Testis (tissue), 3 donors: ENCODE results near the gene MXRA8. TPM values are rescaled to one million over a fixed set of nuclear protein-coding genes. Genes with fewer than 3 reads are reported as not detected.

Experiments
- DNase-seq: peaks from one replicate; pipeline ENCODE4 v3.0.0-alpha.2; 2019
- H3K27ac ChIP-seq, 2 donors: fragments of 200-600 bp; sonication (generic); one replicate each; pipeline ENCODE4 v1.5.1; 2019
- H3K27me3 ChIP-seq: fragments of 200-600 bp; sonication (generic); one replicate; pipeline ENCODE4 v1.5.1; 2019
- H3K36me3 ChIP-seq: fragments of 200-600 bp; sonication (generic); one replicate; pipeline ENCODE4 v1.5.1; 2017; ENCODE audit warnings: low read depth; ENCODE audit errors: missing control alignments
- H3K4me1 ChIP-seq: fragments of 200-600 bp; sonication (generic); one replicate; pipeline ENCODE4 v1.5.1; 2019
- H3K4me3 ChIP-seq, 2 donors: fragments of 200-600 bp; sonication (generic); one replicate each; pipeline ENCODE4 v1.5.1; 2017 to 2019
- H3K9me3 ChIP-seq: fragments of 200-600 bp; sonication (generic); one replicate; pipeline ENCODE4 v1.5.1; 2017
- POLR2A ChIP-seq: fragments of 450-650 bp; IDR thresholded peaks from one replicate; pipeline ENCODE4 v1.6.1; 2017; ENCODE audit warnings: antibody characterized with exemption, mild to moderate bottlenecking, moderate library complexity
- WGBS, 2 donors: methylation state at CpG; one replicate each; pipeline ENCODE4 v1.1.5; 2018; 5-methylcytosine and 5-hydroxymethylcytosine counted together
- intact Hi-C: fragments of 100-400 bp; cut with DNase I; formaldehyde crosslinking; loops from one replicate; pipeline ENCODE4 v1.15.1; 2023; ENCODE audit warnings: low total_unique reads
- microRNA-seq, 2 donors: library from miRNA; unstranded; fragments of <30 nt; microRNA quantifications; one replicate each; pipeline ENCODE4, GENCODE V29; 2016; ENCODE audit warnings: borderline number of aligned reads in 2 of 2, borderline replicate concordance in 1 of 2
- polyA plus RNA-seq: library from polyadenylated mRNA; stranded (reverse); fragments of 350-450 nt; fragmentation: Illumina TruSeq; extraction: RNeasy Lipid Tissue Mini Kit (QIAGEN cat#74804); gene quantifications from one replicate; pipeline ENCODE4 v1.2.3, GENCODE V29; 2014; ENCODE audit warnings: low read depth, low replicate concordance; ENCODE audit not compliant: insufficient read depth
- total RNA-seq, 2 donors: library from RNA; depleted of rRNA; stranded (reverse); fragments of >200 nt; gene quantifications; one replicate each; pipeline ENCODE4 v1.2.3, GENCODE V29; 2016
- TF ChIP-seq, protein P1 (sequence below), 3 experiments: fragments of 450-650 bp in 2 of 3; fragments of 200-600 bp in 1 of 3; sonication (generic) in 1 of 3; IDR thresholded peaks; one replicate each; pipeline ENCODE4 v1.5.1; 2016 to 2019; ENCODE audit warnings: antibody characterized with exemption in 3 of 3, mild to moderate bottlenecking in 2 of 3, moderate library complexity in 1 of 3

Gene MXRA8
- total and polyA plus RNA-seq, 3 donors from 2014 or later: 60.2 to 102 (median 63.3) TPM

- no peak overlapping the region for H3K4me3 ChIP-seq
- TF ChIP-seq, protein P1, sequence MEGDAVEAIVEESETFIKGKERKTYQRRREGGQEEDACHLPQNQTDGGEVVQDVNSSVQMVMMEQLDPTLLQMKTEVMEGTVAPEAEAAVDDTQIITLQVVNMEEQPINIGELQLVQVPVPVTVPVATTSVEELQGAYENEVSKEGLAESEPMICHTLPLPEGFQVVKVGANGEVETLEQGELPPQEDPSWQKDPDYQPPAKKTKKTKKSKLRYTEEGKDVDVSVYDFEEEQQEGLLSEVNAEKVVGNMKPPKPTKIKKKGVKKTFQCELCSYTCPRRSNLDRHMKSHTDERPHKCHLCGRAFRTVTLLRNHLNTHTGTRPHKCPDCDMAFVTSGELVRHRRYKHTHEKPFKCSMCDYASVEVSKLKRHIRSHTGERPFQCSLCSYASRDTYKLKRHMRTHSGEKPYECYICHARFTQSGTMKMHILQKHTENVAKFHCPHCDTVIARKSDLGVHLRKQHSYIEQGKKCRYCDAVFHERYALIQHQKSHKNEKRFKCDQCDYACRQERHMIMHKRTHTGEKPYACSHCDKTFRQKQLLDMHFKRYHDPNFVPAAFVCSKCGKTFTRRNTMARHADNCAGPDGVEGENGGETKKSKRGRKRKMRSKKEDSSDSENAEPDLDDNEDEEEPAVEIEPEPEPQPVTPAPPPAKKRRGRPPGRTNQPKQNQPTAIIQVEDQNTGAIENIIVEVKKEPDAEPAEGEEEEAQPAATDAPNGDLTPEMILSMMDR (IDR thresholded peaks at IDR 0.05): no peak
- TF ChIP-seq POLR2A: no peak
- no peak overlapping the region for H3K27ac ChIP-seq
- H3K36me3 ChIP-seq: no peaks in the 10 kb centered on the region
- 83% methylated on average over 12 of the region's 13 CpGs; no CpG with 5 or more reads in 1 of the 2 donors for WGBS, 2 donors
- DNase-seq: no peak
- intact Hi-C loops: no loop called here
- no peaks in the 10 kb centered on the region for H3K9me3 ChIP-seq
- no peaks in the 10 kb centered on the region for H3K27me3 ChIP-seq
- H3K4me1 ChIP-seq: peaks cover 33% of the 10 kb centered on the region
Observed at GRCh38 chr1:1303736-1304135, 54.6 kb downstream of the MXRA8 start.

- Histone ChIP-seq H3K4me1 (peaks cover 33% of the 10 kb centered on the region), H3K4me3 (no peak overlapping the region), H3K27ac (no peak overlapping the region), H3K36me3 (no peaks in the 10 kb centered on the region), H3K27me3 (no peaks in the 10 kb centered on the region), H3K9me3 (no peaks in the 10 kb centered on the region)
- WGBS, 2 donors: 85 to 92% methylated on average over 2 to 30 of the region's 31 CpGs
- DNase-seq: no peak
- intact Hi-C loops: no loop called here
- TF ChIP-seq POLR2A: no peak
- TF ChIP-seq, protein P1 (IDR thresholded peaks at IDR 0.05): no peak
Observed at GRCh38 chr1:1302951-1303509, 55.3 kb downstream of the MXRA8 start.

Small RNAs within 50 kb of the gene (microRNA-seq; reads per million reads assigned to microRNA genes)
- 0 reads per million in 2 donors for gene MIR6727
- 0 reads per million in 2 donors for gene MIR6808

Other genes with a start within 250 kb of the MXRA8 start
- gene C1orf159, start 242.5 kb downstream of the MXRA8 start, total RNA-seq: 10 to 100 TPM; 50.7 to 68.3 TPM
- gene C1orf159, start 242.5 kb downstream of the MXRA8 start, polyA plus RNA-seq: 40.7 TPM
- gene TTLL10, start 184.7 kb downstream of the MXRA8 start, total RNA-seq: 10 to 100 TPM; 20.4 to 58.0 TPM
- 44.9 TPM for gene TTLL10, start 184.7 kb downstream of the MXRA8 start, polyA plus RNA-seq
- gene TNFRSF18, start 152.0 kb downstream of the MXRA8 start, total RNA-seq: not detected
- gene TNFRSF18, start 152.0 kb downstream of the MXRA8 start, polyA plus RNA-seq: 0.67 TPM
- 1 to 10 TPM in 1 of 2 donors, under 1 TPM in 1; 0.87 to 1.4 TPM for gene TNFRSF4, start 144.4 kb downstream of the MXRA8 start, total RNA-seq
- gene TNFRSF4, start 144.4 kb downstream of the MXRA8 start, polyA plus RNA-seq: 0.80 TPM
- 100 to 1,000 TPM; 146 to 158 TPM for gene SDF4, start 126.6 kb downstream of the MXRA8 start, total RNA-seq
- gene SDF4, start 126.6 kb downstream of the MXRA8 start, polyA plus RNA-seq: 167 TPM
- 10 to 100 TPM; 26.1 to 37.3 TPM for gene B3GALT6, start 126.3 kb downstream of the MXRA8 start, total RNA-seq
- gene B3GALT6, start 126.3 kb downstream of the MXRA8 start, polyA plus RNA-seq: 8.5 TPM
- gene C1QTNF12, start 111.8 kb downstream of the MXRA8 start, total RNA-seq: 1 to 10 TPM; 4.7 to 7.7 TPM
- gene C1QTNF12, start 111.8 kb downstream of the MXRA8 start, polyA plus RNA-seq: 2.7 TPM
- gene UBE2J2, start 84.7 kb downstream of the MXRA8 start, total RNA-seq: 100 to 1,000 TPM; 133 to 139 TPM
- 203 TPM for gene UBE2J2, start 84.7 kb downstream of the MXRA8 start, polyA plus RNA-seq
- 10 to 100 TPM; 49.9 to 58.7 TPM for gene SCNN1D, start 78.1 kb downstream of the MXRA8 start, total RNA-seq
- 21.0 TPM for gene SCNN1D, start 78.1 kb downstream of the MXRA8 start, polyA plus RNA-seq
- gene ACAP3, start 50.6 kb downstream of the MXRA8 start, total RNA-seq: 10 to 100 TPM; 53.0 to 62.7 TPM
- gene ACAP3, start 50.6 kb downstream of the MXRA8 start, polyA plus RNA-seq: 16.8 TPM
- 10 to 100 TPM; 35.4 to 39.0 TPM for gene PUSL1, start 50.0 kb downstream of the MXRA8 start, total RNA-seq
- gene PUSL1, start 50.0 kb downstream of the MXRA8 start, polyA plus RNA-seq: 12.4 TPM
- 100 to 1,000 TPM; 220 to 232 TPM for gene INTS11, start 33.9 kb downstream of the MXRA8 start, total RNA-seq
- gene INTS11, start 33.9 kb downstream of the MXRA8 start, polyA plus RNA-seq: 213 TPM
- 10 to 100 TPM; 64.4 to 82.3 TPM for gene CPTP, start 33.8 kb downstream of the MXRA8 start, total RNA-seq
- gene CPTP, start 33.8 kb downstream of the MXRA8 start, polyA plus RNA-seq: 129 TPM
- gene TAS1R3, start 27.3 kb downstream of the MXRA8 start, total RNA-seq: 1 to 10 TPM; 1.5 TPM
- gene TAS1R3, start 27.3 kb downstream of the MXRA8 start, polyA plus RNA-seq: 0.66 TPM
- 100 to 1,000 TPM; 169 to 183 TPM for gene DVL1, start 9.1 kb downstream of the MXRA8 start, total RNA-seq
- 65.8 TPM for gene DVL1, start 9.1 kb downstream of the MXRA8 start, polyA plus RNA-seq
- gene AURKAIP1, start 16.7 kb upstream of the MXRA8 start, total RNA-seq: 100 to 1,000 TPM; 224 to 328 TPM
- gene AURKAIP1, start 16.7 kb upstream of the MXRA8 start, polyA plus RNA-seq: 313 TPM
- 100 to 1,000 TPM; 204 to 209 TPM for gene CCNL2, start 40.8 kb upstream of the MXRA8 start, total RNA-seq
- 90.9 TPM for gene CCNL2, start 40.8 kb upstream of the MXRA8 start, polyA plus RNA-seq
- gene MRPL20, start 48.7 kb upstream of the MXRA8 start, total RNA-seq: 100 to 1,000 TPM; 104 to 123 TPM
- 110 TPM for gene MRPL20, start 48.7 kb upstream of the MXRA8 start, polyA plus RNA-seq
- 10 to 100 TPM; 10.4 to 14.7 TPM for gene ANKRD65, start 62.7 kb upstream of the MXRA8 start, total RNA-seq
- gene ANKRD65, start 62.7 kb upstream of the MXRA8 start, polyA plus RNA-seq: 10.0 TPM
- 10 to 100 TPM; 64.0 to 90.6 TPM for gene VWA1, start 77.1 kb upstream of the MXRA8 start, total RNA-seq
- gene VWA1, start 77.1 kb upstream of the MXRA8 start, polyA plus RNA-seq: 46.6 TPM
- 1 to 10 TPM; 1.3 to 3.0 TPM for gene ATAD3C, start 91.1 kb upstream of the MXRA8 start, total RNA-seq
- 1.5 TPM for gene ATAD3C, start 91.1 kb upstream of the MXRA8 start, polyA plus RNA-seq
- 10 to 100 TPM; 46.3 to 55.6 TPM for gene ATAD3B, start 113.2 kb upstream of the MXRA8 start, total RNA-seq
- 19.1 TPM for gene ATAD3B, start 113.2 kb upstream of the MXRA8 start, polyA plus RNA-seq
- 10 to 100 TPM; 35.7 to 37.4 TPM for gene ATAD3A, start 153.6 kb upstream of the MXRA8 start, total RNA-seq
- gene ATAD3A, start 153.6 kb upstream of the MXRA8 start, polyA plus RNA-seq: 22.0 TPM
- gene TMEM240, start 182.1 kb upstream of the MXRA8 start, total RNA-seq: 1 to 10 TPM; 3.6 to 6.3 TPM
- gene TMEM240, start 182.1 kb upstream of the MXRA8 start, polyA plus RNA-seq: 4.3 TPM
- gene SSU72, start 216.3 kb upstream of the MXRA8 start, total RNA-seq: 100 to 1,000 TPM; 146 to 158 TPM
- 67.0 TPM for gene SSU72, start 216.3 kb upstream of the MXRA8 start, polyA plus RNA-seq
- 10 to 100 TPM; 36.8 to 54.0 TPM for gene FNDC10, start 241.6 kb upstream of the MXRA8 start, total RNA-seq
- gene FNDC10, start 241.6 kb upstream of the MXRA8 start, polyA plus RNA-seq: 15.5 TPM